ENCODE results near the gene XDH.

Gene XDH

GRCh38 chr2:31401580-31401979, 13.0 kb downstream of the XDH start:
- no peak for DNase-seq

- no peak for DNase-seq
These were observed 15.7 kb downstream of the XDH start for GRCh38 chr2:31398881-31399280.

GRCh38 chr2:31397094-31397493, 17.4 kb downstream of the XDH start:
- DNase-seq, result no peak

- DNase-seq, result no peak
These were observed 24.2 kb downstream of the XDH start for GRCh38 chr2:31390324-31390723.

GRCh38 chr2:31388736-31389135, 25.8 kb downstream of the XDH start:
- DNase-seq, result no peak

GRCh38 chr2:31387850-31388249, 26.7 kb downstream of the XDH start:
- no peak for DNase-seq

GRCh38 chr2:31386648-31387047, 27.9 kb downstream of the XDH start:
- no peak for DNase-seq

GRCh38 chr2:31386172-31386571, 28.4 kb downstream of the XDH start:
- no peak for DNase-seq

GRCh38 chr2:31384771-31385276, 29.7 kb downstream of the XDH start:
- peak; percentile 20 to 40 (median 23) for DNase-seq

- DNase-seq, result peak in 2 of 3 donors; percentile 11 to 30
These were observed 30.2 kb downstream of the XDH start for GRCh38 chr2:31384351-31384750.

GRCh38 chr2:31383471-31384153, 30.9 kb downstream of the XDH start:
- peak in 1 of 3 donors; percentile 2 for DNase-seq

- DNase-seq, result no peak
These were observed 32.0 kb downstream of the XDH start for GRCh38 chr2:31382452-31383120.

GRCh38 chr2:31381601-31382000, 32.9 kb downstream of the XDH start:
- no peak for DNase-seq

GRCh38 chr2:31380243-31380642, 34.3 kb downstream of the XDH start:
- no peak for DNase-seq

- no peak for DNase-seq
These were observed 34.8 kb downstream of the XDH start for GRCh38 chr2:31379747-31380146.

GRCh38 chr2:31378791-31379501, 35.6 kb downstream of the XDH start:
- DNase-seq, result no peak

GRCh38 chr2:31378389-31378788, 36.2 kb downstream of the XDH start:
- no peak for DNase-seq

GRCh38 chr2:31373127-31373526, 41.4 kb downstream of the XDH start:
- no peak for DNase-seq

GRCh38 chr2:31372097-31372496, 42.4 kb downstream of the XDH start:
- DNase-seq, result no peak

- DNase-seq, result no peak
These were observed 42.9 kb downstream of the XDH start for GRCh38 chr2:31371691-31372090.

- DNase-seq, result no peak
These were observed 47.8 kb downstream of the XDH start for GRCh38 chr2:31366733-31367132.

- no peak for DNase-seq
These were observed 48.6 kb downstream of the XDH start for GRCh38 chr2:31365834-31366505.

GRCh38 chr2:31365348-31365747, 49.2 kb downstream of the XDH start:
- DNase-seq, result no peak

Measured in suppressor macrophage treated with lipopolysaccharide for 1 hour (primary cell).